NB4 (cell line): ENCODE data around the gene CLN5.

Experiments
- POLR2A ChIP-seq: IDR thresholded peaks from 2 replicates; pipeline ENCODE4 v1.6.1; 2011; ENCODE audit warnings: mild to moderate bottlenecking; ENCODE audit not compliant: insufficient read length; ENCODE audit errors: extremely low read depth
- TF ChIP-seq, protein P1 (sequence below): IDR thresholded peaks from one replicate; pipeline ENCODE4 v1.5.1; 2012; ENCODE audit warnings: low read depth, low read length

DNA sequence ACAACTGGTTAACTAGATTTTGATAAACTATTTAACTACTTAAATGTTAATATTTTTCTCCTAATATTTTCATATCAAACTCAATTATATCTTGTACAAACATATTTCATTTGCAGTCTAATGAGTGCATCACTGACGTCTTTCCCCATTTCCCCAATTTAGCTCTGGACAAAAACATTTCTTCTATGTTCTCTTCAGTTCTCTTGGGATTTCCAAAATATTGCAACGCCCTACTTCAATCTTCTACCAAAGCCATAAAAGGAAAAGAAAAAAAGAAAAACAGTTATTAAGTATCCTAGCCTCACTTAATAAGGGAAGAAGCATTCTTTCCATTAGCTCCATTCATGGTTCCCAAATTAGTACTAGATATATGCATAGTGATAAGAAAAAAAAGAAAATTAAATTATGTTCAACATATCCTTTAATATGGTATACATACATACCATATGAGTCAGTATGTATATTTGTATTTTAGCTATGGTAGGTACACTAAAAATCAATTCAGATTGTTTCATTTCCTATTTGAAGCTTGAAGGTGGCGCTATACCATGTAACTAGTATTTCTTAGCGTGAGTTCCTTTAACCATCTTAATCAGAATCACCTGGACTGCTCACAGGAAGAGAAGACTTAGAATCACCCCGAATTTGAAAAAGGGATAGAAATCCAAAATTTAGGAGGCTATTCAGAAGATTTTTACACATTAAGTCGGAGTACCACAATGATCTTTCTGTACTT lies 25.2 kb downstream of the CLN5 start:
- TF ChIP-seq, protein P1, sequence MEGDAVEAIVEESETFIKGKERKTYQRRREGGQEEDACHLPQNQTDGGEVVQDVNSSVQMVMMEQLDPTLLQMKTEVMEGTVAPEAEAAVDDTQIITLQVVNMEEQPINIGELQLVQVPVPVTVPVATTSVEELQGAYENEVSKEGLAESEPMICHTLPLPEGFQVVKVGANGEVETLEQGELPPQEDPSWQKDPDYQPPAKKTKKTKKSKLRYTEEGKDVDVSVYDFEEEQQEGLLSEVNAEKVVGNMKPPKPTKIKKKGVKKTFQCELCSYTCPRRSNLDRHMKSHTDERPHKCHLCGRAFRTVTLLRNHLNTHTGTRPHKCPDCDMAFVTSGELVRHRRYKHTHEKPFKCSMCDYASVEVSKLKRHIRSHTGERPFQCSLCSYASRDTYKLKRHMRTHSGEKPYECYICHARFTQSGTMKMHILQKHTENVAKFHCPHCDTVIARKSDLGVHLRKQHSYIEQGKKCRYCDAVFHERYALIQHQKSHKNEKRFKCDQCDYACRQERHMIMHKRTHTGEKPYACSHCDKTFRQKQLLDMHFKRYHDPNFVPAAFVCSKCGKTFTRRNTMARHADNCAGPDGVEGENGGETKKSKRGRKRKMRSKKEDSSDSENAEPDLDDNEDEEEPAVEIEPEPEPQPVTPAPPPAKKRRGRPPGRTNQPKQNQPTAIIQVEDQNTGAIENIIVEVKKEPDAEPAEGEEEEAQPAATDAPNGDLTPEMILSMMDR = no peak
- no peak for TF ChIP-seq POLR2A
